ENCODE data around the gene MED12L. TPM values are rescaled to one million over a fixed set of nuclear protein-coding genes. Genes with fewer than 3 reads are reported as not detected.

Gene MED12L
- total RNA-seq, 4 donors from 2014 or later, result 0.12 to 0.77 (median 0.21) TPM

DNA sequence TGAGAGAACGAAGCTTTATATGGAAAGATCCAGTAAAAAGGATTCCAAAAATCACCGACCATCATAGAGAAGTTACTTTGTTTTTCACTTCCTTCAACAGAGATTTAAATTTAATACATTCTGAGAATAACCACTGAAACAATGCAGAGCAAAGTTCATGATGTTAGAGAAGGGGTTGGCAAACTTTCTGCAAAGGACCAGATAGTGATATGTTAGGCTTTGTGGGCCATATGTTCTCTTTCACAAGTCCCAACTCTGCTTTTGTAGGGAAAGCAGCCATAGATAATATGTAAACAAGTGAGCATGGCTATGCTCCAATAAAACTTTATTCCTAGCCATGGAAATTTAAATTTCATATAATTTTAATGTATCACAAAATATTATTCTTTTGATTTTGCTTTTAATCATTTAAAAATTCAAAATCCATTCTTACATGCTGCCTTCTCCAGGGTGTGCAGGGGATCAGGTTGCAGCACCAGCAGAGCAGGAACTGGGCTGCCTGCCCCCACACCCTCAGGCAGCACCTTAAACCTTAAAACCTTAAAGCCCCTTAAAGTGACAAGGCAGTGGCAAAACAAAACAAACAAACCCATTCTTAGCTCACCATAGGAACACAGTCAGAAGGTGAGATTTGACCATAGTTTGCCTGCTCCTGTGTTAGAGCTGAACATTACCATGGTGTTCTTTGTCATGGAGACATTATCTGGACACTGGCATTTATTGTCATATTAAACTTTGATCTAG lies 392.3 kb downstream of the MED12L start:
- no peak overlapping the region for H3K4me3 ChIP-seq
- WGBS, 2 donors (ENCODE audit: low coverage in 1 of 2), result 50 to 76% methylated on average over 2 of the region's 2 CpGs
- TF ChIP-seq POLR2AphosphoS5 (IDR thresholded peaks at IDR 0.05) (no peak), EP300 (IDR thresholded peaks at IDR 0.05) (no peak), POLR2A (IDR thresholded peaks at IDR 0.05) (no peak)
- TF ChIP-seq, protein P1, sequence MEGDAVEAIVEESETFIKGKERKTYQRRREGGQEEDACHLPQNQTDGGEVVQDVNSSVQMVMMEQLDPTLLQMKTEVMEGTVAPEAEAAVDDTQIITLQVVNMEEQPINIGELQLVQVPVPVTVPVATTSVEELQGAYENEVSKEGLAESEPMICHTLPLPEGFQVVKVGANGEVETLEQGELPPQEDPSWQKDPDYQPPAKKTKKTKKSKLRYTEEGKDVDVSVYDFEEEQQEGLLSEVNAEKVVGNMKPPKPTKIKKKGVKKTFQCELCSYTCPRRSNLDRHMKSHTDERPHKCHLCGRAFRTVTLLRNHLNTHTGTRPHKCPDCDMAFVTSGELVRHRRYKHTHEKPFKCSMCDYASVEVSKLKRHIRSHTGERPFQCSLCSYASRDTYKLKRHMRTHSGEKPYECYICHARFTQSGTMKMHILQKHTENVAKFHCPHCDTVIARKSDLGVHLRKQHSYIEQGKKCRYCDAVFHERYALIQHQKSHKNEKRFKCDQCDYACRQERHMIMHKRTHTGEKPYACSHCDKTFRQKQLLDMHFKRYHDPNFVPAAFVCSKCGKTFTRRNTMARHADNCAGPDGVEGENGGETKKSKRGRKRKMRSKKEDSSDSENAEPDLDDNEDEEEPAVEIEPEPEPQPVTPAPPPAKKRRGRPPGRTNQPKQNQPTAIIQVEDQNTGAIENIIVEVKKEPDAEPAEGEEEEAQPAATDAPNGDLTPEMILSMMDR (IDR thresholded peaks at IDR 0.05), result no peak
- H3K9me3 ChIP-seq, result peaks cover 0 to 15% (median 0%) of the 10 kb centered on the region in 3 donors
- no peak for ATAC-seq
- H3K36me3 ChIP-seq, result no peaks in the 10 kb centered on the region
- H3K27me3 ChIP-seq, result no peaks in the 10 kb centered on the region
- H3K27ac ChIP-seq, result no peak overlapping the region
- peaks cover 0 to 8% (median 0%) of the 10 kb centered on the region in 3 donors for H3K4me1 ChIP-seq

DNA sequence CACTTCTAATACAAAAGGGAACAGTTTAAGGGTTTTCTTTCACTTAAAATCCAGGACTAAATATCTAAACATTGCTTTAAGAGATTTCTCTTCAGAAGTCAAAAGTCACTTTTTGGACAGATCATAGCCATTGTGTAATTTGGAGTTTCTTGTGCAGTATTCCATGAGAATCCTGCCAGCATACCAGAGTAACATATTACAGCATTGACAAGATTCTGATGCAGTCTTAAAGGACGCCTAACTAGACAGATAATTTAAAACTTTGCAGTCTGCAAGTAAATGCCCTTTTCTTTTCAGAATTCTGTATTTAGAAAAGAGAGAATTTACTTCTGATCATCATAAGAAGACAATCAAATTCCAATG lies 392.9 kb downstream of the MED12L start:
- Histone ChIP-seq H3K27ac (no peak overlapping the region), H3K4me1 (peaks cover 0 to 8% (median 0%) of the 10 kb centered on the region in 3 donors), H3K9me3 (peaks cover 0 to 17% (median 0%) of the 10 kb centered on the region in 3 donors), H3K27me3 (no peaks in the 10 kb centered on the region), H3K4me3 (no peak overlapping the region), H3K36me3 (no peaks in the 10 kb centered on the region)
- no peak for ATAC-seq
- WGBS, 2 donors (ENCODE audit: low coverage in 1 of 2), result 56 to 80% methylated on average over 1 of the region's 1 CpG
- TF ChIP-seq, protein P1 (IDR thresholded peaks at IDR 0.05), result no peak
- TF ChIP-seq POLR2A (IDR thresholded peaks at IDR 0.05) (no peak), EP300 (IDR thresholded peaks at IDR 0.05) (no peak), POLR2AphosphoS5 (IDR thresholded peaks at IDR 0.05) (no peak)

DNA sequence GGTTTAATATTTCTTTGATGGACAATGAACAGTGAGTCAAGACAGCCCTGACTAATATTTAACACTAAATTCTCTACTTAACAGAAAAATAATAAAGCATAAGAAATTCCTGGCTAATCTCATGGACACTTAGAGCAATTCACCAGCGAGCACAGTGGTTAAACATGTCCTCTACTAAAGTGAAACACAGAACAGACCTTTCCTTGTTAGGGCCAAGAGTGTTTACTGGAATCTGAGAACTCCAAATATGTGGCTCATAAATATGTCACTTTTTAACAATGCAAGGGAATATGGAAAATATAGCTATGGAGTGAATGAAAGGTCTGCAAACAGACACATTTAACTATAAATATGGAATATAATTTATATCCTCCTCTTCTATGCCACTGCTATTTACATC lies 394.0 kb downstream of the MED12L start:
- 0 to 25% methylated on average over 1 of the region's 1 CpG for WGBS, 2 donors (ENCODE audit: low coverage in 1 of 2)
- ATAC-seq, result no peak
- TF ChIP-seq, protein P1 (IDR thresholded peaks at IDR 0.05), result no peak
- TF ChIP-seq POLR2A (IDR thresholded peaks at IDR 0.05), result no peak
- no peak for TF ChIP-seq EP300 (IDR thresholded peaks at IDR 0.05)
- TF ChIP-seq POLR2AphosphoS5 (IDR thresholded peaks at IDR 0.05), result no peak

DNA sequence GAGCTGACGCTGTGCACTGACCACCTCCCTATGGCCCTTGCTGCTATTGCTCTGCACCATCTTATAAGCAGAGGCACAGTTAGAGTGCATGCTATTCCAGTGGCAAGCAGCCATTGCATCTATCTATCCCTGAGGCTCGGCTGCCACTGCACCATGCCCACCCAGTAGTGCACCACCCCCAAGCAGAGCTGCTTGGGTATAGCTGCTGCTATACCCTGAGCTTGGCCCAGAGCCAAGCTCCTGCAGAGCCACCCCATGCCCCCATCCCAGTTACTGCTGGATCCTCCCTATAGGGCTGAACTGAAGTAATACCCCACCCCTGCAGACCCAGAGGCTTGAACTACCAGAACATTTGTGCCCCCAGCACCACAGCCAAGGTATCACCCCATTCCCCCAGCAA lies 395.0 kb downstream of the MED12L start:
- no CpG with 5 or more reads among the region's 2 CpGs for WGBS, 2 donors (ENCODE audit: low coverage in 1 of 2)
- peaks cover 0 to 17% (median 0%) of the 10 kb centered on the region in 3 donors for H3K9me3 ChIP-seq
- H3K27me3 ChIP-seq, result no peaks in the 10 kb centered on the region
- no peak overlapping the region for H3K27ac ChIP-seq
- no peaks in the 10 kb centered on the region for H3K36me3 ChIP-seq
- ATAC-seq, result no peak
- TF ChIP-seq POLR2A (IDR thresholded peaks at IDR 0.05) (no peak), POLR2AphosphoS5 (IDR thresholded peaks at IDR 0.05) (no peak), EP300 (IDR thresholded peaks at IDR 0.05) (no peak)
- TF ChIP-seq, protein P1 (IDR thresholded peaks at IDR 0.05), result no peak
- no peak overlapping the region for H3K4me3 ChIP-seq
- H3K4me1 ChIP-seq, result peaks cover 0 to 8% (median 0%) of the 10 kb centered on the region in 3 donors

More for the DNA sequence above, 394.0 kb downstream of the MED12L start:
- no peaks in the 10 kb centered on the region for H3K27me3 ChIP-seq
- H3K27ac ChIP-seq, result no peak overlapping the region
- peaks cover 0 to 8% (median 0%) of the 10 kb centered on the region in 3 donors for H3K4me1 ChIP-seq
- H3K9me3 ChIP-seq, result peaks cover 0 to 17% (median 0%) of the 10 kb centered on the region in 3 donors
- H3K36me3 ChIP-seq, result no peaks in the 10 kb centered on the region
- H3K4me3 ChIP-seq, result no peak overlapping the region

DNA sequence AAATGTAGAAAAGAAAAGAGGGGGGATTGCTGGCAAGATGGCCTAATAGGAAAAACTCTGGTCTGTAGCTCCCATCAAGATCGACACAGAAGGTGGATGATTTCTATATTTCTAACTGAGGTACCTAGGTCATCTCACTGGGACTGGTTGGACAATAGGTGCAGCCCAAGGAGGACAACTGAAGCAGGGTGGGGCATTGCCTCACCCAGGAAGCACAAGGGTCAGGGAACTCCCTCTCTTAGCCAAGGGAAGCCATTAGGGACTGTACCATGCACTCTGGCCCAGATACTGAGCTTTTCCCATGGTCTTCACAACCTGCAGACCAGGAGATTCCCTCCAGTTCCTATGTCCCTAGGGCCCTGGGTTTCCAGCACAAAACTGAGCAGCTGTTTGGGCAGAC lies 398.0 kb downstream of the MED12L start:
- TF ChIP-seq, protein P1 (IDR thresholded peaks at IDR 0.05), result no peak
- TF ChIP-seq POLR2AphosphoS5 (IDR thresholded peaks at IDR 0.05) (no peak), EP300 (IDR thresholded peaks at IDR 0.05) (no peak), POLR2A (IDR thresholded peaks at IDR 0.05) (no peak)
- ATAC-seq, result no peak
- Histone ChIP-seq H3K9me3 (peaks cover 0 to 17% (median 0%) of the 10 kb centered on the region in 3 donors), H3K4me1 (no peaks in the 10 kb centered on the region), H3K4me3 (no peak overlapping the region), H3K27ac (no peak overlapping the region), H3K36me3 (no peaks in the 10 kb centered on the region), H3K27me3 (no peaks in the 10 kb centered on the region)
- WGBS, 2 donors (ENCODE audit: low coverage in 1 of 2), result 100% methylated on average over 1 of the region's 1 CpG; no CpG with 5 or more reads in 1 of the 2 donors

Measured in gastroesophageal sphincter (tissue), 4 donors.